SW480 (cell line): ENCODE measurements around the gene SPSB1.

ENCODE experiments used
- DNase-seq: peaks from one replicate; pipeline ENCODE4 v3.0.0-alpha.2; 2016; ENCODE audit warnings: low spot score

Gene SPSB1

DNA sequence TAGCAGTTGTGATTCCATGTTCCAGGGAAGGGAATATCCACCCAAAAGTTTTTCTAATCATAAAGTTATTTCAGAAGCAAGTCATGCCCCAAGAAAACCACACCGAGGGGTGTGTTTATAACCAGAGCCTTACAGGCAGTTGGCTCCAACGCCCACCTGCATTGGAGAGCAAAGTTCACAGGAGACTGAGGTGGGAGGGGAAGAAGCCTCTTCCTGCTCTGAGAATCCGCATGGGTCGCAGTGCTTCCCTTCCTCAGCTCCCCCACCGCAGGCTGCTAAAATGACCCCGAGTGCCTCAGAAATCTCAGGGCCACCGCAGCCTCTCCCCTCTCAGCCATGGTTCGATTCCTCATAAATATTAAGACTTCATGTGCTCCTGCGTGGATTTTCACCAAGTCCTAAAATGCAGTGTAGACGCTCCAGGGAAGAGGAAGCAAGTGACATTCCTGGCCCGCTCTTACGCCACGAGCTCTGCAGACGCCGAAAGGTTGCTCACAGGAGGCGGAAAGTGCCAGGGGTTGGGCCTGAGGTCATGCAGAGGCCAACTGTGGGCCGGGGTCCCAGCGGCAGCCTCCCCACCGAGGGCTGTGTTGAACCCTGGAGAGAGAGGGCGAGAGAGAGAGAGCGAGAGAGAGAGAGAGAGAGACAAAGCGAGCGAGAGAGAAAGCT, 13.4 kb upstream of the SPSB1 start:
- peak; percentile 57 for DNase-seq

DNA sequence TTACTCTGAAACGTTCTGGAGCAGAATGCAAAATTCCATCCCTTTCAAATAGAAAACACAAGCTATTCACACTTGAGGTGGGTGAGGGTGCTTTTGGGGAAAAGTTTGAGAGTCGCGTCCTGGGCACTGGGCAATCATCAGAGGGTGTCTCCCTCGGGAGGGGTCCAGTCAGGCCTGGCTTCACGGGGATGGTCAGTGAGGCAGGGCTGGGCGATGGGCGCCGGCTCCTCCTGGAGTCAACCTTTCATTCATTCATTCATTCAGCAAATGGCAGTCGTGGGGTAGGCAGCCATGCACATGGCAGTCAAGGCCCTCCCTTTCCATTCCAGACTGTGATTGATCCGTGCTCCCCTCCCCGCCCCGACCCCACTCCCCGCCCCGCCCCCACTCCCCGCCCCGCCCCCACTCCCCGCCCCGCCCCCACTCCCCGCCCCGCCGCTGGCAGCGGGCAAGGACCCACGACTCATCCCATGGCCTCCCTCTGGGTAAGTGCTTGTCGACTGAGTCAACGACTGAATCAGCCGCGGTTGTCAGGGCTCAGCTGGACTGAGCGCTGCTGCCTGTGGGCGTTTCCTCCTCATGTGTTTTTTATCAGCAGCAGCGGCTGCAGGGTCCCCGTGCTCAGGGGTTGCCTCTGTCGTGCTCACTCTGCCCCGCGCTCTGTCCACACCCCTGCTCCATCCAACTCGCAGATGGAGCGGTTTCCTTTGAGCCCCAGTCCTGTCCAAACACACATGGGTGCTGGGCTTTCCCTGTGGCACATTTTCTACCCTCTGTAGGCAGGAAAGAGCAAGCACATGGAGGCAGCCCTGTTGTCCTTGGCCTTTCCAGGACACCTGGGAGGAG, 12.5 kb upstream of the SPSB1 start:
- DNase-seq: peak; percentile 67

DNA sequence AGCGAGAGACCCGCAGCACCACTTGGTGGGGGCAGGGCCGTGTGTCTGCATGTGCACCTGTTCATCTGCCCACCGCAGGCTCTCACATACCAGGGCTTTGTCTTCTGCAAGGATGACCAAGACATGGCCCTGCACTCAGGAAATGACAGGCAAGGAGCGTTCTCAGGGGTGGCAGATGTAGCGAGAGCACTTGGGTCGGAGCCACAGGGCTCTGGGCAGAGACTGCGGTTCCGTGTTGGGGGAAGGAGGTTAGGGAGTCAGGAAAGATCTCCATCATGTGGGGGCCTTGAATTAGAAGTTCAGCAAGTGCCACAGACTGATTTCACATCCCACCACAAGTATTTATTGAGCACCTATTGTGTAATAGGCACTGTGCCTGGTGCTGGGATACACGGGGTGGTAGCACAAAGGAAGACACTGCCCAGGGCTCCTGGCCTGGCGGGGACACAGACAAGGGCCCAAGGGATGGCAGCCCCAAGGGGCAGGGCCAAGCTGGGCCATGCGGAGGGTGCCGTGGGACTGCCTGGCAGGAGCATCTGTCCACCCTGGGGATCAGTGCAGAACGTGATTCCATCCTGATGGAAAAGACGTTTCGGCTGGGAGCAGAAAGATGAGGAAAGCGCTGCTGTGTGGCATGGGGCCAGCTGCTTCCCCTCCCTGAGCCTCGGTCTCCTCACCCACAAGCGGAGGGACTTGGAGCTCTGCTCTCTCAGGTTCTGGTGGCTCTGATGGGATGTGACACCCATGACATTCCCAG, 11.4 kb upstream of the SPSB1 start:
- DNase-seq: no peak

DNA sequence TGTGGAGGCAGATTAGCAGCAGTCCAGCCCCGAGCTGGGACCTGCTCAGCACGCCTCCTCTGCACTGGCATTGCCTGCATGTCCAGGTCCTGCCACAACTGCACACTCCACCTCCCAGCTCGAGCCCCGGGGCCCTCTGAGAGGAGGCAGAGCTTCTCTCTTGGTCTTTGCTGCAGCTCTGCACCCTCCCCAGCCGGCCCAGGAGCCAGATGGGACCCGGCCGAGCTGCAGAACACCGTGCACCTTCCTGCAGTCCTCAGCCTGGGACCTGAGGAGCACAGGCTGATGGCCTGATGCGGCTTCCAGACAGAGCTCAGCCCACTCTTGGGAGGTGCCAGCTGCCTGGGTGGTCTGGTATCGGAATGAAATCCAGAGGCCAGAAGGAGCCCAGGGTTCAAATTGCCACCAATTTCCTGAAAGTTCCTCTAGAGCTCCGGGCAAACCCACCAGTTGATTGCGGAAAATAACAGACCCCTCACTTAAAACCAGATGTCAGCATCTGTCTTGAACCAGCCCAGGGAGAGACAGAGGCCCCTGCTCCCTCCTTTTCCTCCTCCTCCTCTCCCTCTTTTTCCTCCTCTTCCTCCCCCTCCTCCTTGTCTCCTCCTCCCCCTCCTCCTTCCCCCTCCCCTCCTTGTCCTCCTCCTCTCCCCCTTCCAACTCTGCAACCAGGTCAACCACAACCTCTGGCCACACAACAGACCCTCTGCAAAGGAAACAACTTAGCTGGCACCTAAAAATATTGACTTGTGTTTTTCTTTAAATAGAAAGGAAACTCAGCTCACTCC, 10.6 kb upstream of the SPSB1 start:
- DNase-seq: no peak

DNA sequence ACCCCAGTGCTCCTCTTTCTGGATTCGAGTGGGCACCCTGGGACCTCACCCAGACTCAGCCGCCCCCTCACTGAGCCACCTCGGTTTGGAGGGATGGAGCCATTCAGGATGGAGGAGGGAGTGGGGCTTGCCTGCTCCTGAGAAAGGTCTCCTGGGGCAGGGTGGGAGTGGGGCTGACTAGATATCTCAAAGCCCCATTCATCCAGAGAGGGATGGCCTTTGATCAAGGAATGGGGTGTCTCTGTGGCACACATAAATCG, 10.1 kb upstream of the SPSB1 start:
- DNase-seq: no peak

DNA sequence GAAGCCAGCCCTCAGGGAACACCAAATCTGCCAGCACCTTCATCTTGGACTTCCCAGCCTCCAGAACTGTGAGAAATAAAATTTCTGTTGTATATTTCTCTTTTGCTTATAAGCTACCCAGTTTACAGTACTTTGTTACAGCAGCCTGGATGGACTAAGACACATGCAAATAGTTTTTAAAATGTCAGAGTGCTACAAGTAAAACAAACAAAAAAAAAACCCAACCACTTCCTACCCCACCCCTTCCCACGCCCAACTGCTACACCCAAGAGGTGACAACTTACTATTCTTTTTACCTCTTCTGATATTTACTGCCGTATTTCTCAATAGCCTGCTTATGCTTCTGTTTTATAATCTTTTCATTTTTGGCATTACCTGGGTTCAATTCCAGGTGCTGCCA, 8.6 kb upstream of the SPSB1 start:
- no peak for DNase-seq

DNA sequence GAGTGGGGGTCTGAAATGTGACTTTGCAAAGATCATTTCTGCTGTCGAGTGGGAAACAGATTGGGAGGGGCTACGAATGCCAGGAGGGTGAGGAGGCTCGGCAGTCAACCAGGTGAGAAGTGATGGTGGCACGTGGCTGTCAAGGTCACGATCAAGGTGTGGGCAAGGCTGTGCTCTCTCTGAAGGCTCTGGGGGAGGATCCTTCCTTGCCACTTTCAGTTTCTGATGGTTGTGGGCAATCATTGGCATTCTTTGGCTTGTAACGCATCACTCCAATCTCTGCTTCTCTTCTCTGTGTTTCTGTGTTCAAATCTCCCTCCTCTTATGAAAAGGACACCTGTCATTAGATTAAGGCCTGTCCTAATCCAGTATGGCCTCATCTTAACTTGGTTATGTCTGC, 6.1 kb upstream of the SPSB1 start:
- DNase-seq: no peak

DNA sequence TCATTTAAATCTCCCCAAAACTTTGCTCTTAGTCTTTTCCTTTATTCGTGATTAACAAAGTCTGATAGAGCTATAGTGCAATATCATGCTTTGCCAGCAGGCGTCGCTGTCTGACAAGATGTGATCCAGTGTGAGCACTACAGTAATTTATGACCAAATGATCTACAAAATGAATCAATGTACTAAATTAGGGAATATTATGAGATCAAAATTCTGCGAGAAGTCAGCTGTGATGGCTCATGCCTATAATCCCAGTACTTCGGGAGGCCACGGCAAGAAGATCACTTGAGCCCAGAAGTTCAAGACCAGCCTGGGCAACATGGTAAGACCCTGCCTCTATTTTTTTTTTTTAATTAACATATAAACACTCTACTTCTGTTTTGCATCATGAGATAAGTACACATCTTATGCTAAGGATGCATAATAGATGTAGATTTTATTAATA, 3.6 kb upstream of the SPSB1 start:
- DNase-seq: peak; percentile 48

DNA sequence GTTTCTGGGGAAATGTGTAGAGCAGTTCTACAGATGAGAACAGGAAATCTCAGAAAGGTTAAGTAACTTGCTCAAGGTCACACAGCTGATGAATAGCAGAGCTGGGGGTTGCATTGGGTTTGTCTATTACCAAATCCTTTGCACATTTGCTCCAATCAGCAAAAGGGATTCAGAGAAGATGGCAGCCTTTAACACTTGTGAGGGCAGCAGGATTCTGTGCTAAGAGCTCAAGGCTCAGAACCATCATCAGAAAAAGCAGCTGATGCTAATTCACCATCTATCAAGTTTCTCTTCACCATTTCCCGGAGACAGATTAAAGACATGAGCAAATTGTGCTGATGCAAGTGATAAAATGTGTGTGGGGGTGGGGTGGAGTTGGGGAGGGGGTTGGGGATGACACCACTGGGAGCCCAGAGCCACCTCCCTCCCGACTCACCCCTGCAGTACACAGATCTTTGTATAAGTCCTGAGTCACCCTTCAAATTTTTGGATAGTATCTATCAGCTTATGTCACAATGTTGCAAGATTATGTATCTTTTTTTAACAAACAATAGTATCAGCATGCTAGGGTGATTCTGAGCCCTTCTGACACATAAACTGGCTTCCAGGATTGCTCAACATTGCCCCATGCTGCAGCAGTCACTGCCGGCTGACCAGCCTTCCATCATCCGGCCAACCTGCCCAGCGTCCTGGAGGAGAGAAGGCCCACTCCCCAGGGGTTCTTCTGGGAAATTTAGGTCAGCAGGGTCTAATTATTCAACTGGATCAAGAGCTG, 2.8 kb upstream of the SPSB1 start:
- peak; percentile 44 for DNase-seq

DNA sequence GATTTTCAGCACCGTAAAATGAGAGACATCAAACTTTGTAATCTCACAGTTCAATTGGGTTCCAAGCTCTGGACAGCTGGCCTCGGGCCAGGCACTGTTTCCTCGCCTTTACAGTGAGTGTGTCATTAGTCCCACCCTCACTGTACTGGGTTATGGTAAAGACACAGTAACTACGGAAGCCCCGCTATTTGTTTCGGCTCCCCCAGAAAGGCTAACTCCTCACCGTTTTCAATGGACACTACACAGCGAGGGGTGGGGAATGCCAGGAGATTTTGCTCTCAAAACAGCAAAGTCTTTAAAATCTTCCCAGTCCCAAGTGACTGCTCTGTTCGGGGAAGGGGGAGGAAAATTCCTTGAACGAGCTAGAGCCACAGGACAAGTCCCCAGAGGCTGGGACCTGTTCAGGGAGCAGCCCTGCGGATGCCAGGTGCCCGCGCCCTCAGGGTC, 757 bp upstream of the SPSB1 start:
- DNase-seq: peak; percentile 19

DNA sequence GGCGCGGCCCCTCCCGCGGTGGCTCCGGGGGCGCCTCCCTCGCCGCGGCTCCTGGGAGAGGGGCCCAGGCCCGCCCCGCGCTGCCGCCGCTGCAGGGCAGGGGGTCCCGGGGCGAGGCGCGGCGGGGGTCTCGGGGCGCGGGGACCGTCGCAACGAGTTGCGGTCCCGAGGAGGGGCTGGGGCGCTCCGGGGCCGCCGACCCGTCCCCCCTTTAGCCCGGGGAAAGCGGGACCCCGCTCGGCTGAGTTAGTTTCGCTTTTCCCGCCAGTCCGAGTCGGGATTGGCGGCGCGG, 493 bp downstream of the SPSB1 start:
- DNase-seq: no peak

DNA sequence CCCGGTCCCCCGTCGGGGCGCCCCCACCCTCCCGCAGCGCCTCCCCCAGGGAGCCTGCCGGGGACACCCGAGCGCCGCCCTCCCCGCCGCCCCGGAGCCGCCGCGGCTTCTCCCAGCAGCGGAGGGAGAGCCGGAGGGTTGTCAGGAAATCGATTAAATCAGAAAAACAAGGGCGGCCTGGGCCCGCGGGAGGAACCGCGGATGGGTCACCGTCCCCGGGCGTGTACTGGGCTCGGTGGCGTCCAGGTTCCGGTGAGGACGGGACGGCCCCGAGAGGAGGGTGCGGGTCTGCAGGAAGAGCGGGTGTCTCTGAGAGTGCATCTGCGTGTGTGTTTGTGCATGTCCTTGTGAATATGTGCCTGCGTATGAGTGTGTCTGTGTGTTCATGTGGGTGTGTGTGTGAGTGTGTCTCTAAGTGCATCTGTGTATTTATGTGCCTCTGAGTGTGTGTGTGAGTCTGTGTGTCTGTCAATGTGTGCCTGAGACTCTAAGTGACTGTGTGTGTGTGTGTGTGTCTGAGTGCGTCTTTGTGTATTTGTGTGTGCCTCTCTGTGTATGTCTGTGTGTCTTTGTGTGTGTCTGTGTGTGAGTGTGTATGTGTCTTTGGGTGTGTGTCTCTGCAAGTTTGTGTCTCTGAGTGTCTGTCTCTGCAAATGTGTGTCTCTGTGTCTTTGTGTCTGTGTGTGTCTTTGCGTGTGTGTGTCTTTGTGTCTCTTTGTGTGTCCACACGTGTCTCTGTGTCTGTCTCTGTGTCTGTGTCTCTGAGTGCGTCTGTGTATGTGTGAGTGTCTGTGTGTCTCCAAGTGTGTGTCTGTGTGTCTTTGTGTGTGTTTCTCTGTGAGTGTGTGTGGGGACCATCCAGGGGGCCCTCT, 1.1 kb downstream of the SPSB1 start:
- peak; percentile 42 for DNase-seq

DNA sequence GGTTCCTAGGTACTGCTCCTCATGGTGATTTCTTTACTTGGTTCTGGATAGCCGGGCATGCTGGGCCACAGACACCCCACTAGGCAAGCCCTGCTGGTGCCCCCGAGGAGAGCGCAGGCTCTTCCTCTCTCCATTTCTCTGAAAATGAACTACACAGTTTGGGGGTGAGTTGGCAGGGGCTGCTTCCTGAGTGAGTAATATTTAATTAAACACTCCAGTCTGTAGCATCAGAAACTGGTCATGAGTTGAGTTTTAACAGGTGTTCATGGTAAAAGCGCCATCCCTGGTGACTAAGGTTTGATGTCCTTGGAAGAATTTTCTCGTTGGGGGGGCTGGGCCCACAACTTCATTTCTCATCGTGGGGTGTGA, 1.7 kb downstream of the SPSB1 start:
- DNase-seq: peak; percentile 36

DNA sequence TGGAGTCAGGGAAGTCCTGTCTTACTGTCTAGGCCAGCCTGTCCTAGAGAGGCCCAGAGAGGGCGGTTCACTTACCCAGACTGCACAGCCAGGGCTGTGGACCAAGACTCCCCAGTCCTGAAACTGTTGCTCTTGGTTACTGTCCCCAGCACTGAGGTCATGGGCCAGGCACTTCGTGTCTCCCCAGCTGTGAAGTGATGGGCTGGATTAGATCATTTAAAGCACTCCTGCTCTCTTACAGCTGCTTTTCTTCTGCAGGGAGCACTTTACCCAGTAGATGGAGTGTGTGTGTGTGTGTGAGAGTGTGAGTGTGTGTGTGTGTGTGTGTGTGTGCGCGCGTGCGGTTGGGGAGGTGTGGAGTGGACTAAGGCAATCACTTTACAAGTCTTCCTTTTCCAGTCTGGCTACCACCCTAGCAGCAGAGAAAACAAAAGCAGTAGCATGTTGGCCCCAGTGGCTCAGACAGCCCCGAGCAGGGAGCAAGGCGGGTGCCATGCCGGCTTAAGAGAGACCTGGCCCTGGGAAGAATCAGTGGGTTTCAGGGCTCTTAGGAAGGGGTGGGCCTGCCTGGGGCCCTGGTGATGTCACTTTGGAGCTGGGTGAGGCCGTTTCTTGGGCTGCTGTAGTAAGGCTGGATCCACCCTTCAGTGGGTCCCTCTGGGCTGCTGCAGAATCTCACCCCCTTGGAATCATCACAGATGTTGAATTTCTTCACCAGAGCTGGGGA, 2.4 kb downstream of the SPSB1 start:
- peak; percentile 48 for DNase-seq

DNA sequence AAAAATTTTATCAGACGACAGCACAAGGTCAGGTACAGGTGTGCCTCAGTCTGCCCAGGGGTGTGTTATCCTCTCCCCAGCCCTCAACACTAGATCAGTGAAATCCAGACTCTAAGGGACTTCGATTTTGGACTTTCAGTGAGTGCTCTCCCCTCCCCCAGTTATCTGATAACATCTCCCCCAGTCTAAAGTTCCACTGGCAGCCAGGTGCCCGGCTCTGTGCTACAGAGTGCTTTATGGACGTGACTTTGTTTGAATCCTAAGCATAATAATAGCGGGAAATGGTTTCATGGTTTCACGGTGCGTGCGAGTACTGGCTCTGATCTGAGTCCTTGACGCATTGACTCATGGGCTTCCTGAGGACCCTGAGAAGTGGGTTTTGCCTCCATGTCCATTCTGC, 3.2 kb downstream of the SPSB1 start:
- DNase-seq: no peak

DNA sequence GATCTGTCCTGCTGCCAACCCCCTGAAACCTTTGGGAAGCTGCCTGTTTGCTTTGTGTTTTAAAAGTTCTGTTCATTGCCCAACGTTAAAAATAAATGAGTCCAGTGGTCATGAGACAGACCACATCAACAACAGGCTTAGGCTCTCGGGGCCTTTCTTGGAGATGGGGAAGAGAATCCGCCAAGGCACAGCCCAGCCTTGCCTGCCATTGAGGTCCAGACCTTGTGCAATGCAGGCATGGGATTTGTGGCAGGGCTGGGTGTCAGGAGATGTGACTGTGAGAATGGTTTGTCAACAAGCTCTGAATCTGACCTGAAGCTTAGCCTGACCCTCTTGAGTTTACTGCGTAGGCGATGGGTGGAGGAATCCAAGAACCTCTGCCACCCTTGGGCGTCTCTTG, 4.2 kb downstream of the SPSB1 start:
- no peak for DNase-seq

DNA sequence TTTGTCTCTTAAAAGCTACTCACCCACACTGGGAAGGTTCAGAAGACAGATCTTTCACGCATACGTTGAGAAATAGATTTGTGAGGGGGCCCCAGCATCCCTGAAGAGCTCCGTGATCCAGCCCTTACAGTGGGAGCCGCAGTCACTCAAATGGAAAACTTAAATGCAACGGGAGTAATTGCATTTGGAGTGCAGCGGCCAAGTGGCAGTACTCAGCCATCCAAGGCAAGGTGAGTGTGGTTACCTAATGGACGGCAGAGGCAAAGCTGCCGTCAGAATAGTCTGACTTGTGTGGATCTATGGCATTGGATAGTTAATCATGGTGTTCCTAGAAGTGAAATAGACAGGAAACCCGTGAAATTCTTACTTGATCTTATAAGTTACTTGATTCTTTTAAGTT, 5.1 kb downstream of the SPSB1 start:
- DNase-seq: no peak

DNA sequence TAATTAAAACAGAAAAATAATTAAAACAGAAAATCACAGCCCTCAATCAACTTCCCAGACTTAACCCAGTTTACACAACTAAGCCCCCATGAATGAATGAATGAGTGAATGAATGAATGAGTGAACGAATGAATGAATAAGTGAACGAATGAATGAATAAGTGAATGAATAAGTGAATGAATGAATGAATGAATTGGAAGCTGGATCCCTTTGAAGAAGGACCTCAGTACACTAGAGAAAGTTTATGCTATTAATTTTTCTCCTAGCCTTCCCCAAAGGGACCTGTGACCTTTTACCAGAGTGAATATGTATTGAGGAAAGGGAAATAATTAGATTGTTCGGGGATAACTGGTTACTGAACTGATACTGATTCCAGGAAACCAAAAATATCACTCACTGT, 5.6 kb downstream of the SPSB1 start:
- DNase-seq: no peak

DNA sequence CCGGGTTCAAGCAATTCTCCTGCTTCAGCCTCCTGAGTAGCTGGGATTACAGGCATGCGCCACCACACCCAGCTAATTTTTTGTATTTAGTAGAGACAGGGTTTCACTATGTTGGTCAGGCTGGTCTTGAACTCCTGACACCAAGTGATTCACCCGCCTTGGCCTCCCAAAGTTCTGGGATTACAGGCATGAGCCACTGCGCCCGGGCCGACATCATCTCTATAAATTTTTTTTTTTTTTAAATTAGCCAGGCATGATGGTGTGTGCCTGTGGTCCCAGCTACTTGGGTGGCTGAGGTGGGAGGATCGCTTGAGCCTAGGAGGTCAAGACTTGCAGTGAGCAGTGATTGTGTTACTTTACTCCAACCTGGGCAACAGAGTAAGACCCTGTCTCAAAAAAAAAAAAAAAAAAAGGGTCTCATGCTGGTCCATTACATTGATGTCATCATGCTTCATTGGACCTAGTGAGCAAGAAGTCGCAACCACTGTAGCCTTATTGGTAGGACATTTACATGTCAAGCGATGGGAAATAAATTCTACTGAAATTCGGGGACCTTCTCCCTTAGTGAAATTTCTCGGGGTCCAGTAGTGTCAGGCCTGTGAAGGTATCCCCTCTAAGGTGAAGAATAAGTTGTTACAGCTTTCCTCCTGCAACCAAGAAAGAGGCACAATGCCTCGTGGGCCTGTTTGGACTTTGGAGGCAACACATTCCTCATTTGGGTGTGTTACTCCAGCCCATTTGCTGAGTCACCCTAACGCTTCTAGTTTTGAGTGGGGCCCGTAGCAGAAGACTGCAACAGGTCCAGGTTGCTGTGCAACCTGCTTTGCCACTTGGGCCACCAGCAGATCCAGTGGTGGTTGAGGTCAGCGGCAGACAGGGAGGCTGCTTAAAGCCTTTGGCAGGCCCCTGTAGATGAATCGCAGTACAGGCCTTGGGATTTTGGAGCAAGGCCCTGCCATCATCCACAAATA, 7.2 kb downstream of the SPSB1 start:
- DNase-seq: peak; percentile 95
